ENCODE measurements around the gene KCNMA1.
"Not testable (repeated sequence)": the region's sequence is repeated elsewhere in the genome, so short reads cannot be mapped to it uniquely, and the experiment has no call there.

Gene KCNMA1

DNA sequence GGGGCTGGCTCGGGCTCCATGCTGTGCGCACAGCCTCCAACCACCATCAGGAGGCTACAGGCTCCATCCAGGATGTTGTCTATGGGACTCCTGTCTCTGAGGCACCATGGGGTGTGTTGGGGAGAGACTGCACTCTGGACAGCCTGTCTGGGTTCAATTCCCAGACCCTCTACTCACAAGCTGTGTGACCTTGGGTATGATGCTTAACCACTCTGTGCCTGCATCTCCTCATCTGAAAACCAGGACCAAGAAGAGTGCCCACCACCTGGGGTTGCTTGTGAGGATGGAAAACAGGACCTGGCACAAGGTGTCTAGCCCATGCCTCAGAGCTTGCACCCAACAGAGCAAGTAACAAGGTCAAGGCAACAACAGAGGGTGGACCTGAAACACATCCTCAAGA lies 109.8 kb downstream of the KCNMA1 start:
- DNase-seq: no peak

- DNase-seq: no peak
Measured at GRCh38 chr10:77526868-77527617, 110.6 kb downstream of the KCNMA1 start.

DNA sequence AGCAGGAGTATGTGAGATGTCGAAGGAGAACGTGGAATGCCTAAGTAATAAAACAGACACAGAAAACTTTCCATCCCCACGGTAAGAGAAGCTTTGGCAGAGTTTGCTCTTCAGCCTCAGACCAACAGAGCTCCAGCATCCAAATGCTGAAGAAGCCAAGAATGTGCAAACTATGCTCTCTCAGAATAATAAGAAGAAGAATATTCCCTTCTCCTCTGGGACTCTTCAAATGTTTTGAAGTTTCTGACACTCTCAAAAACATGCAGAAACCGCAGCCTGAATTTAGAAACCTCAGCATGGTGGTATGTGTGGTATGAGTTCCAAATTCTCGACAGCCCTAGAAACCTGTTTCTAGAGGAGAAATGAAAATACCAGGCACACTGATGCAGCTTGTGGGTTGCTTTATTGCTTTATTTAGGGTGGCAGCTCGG lies 113.3 kb downstream of the KCNMA1 start:
- DNase-seq: peak; percentile 96

DNA sequence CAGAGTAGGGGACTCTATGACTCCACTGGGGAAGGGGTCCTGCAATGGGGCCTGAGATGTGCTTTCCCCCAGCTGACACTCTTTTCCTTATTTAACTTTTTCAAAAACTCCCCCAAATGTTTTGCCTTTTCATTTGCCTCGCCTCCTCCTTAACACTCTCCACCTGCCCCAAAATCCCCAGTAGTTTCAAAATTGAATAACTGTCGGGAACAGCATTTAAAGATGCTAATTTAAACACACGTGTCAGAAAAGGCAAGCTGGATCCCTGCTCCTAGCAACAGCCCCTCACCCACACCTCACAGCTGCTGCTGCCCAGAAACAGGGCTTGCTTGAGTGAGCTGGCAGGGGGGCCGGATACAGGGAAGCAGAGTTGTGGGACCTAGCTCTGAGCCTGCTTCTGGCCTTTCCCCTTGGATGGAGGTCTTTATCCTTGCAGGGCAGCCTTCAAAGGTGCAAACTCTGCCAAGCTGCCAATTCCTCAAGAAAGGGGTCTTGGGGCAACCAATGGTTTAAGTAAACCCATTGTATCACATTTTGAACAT lies 115.3 kb downstream of the KCNMA1 start:
- no peak for DNase-seq

DNA sequence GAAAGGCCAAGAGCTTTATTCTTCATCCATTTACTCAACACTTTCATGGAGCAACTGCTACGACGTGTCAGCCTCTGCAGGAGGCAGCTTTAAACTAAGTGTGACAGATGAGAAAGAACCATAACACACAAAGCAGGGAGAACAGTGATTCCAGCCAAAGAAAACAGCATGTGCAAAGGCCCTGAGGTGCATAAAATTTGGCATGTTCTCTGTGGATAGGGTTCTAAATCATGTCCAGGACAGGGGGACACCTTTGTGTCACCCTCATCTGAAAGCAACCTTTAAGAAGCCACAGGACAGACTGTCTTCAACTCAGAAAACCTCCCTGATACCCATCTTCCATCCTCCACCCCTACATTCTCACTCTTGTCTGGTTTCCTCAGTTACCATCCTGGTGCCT lies 116.6 kb downstream of the KCNMA1 start:
- no peak for DNase-seq

DNA sequence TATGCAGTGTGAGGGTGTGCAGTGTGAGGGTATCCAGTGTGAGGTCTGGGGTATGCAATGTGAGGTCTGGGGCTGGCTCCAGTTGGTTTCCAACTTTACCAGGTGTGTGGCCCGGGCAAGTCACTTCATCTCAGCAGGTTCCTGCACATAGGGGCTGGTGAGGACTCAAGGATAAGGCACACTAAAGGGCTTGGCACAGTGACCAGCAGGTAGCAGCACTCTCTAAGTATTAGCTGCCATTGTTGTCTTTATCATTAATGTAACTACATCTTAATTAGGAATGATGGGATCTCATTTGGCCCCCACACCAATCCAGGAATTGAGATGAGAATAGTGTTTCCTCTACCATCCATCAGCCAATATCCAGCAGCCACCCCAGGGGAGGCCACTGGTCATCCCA lies 117.3 kb downstream of the KCNMA1 start:
- DNase-seq: no peak

DNA sequence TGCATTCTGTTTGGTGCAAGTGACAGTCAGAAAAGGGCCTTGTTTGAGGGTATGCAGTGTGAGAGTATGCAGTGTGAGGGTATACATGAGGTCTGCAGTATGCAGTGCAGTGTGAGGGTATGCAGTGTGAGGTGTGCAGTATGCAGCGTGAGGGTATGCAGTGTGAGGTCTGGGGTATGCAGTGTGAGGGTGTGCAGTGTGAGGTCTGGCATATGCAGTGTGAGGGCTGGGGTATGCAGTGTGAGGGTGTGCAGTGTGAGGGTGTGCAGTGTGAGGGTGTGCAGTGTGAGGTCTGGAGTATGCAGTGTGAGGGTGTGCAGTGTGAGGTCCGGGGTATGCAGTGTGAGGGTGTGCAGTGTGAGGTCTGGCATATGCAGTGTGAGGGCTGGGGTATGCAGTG lies 117.8 kb downstream of the KCNMA1 start:
- DNase-seq: not testable (repeated sequence)

DNA sequence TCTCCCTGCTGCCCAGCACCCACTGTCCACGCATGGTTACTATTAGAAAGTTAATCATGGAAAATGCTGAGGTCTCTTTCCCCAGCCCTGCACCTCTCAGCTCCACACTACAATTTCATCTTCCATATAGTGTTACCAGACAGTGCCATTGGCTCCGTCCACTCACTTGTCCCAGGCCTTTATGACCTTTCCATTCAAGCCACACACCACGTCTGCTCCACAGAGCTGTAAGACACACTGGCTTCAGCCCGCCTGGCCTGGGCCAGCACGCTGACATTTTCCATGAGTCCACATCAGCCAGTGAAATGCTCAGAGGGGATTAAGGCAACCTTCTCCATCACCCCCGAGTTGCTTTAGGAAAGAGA lies 118.7 kb downstream of the KCNMA1 start:
- no peak for DNase-seq

- no peak for DNase-seq
Measured at GRCh38 chr10:77518241-77518909, 119.2 kb downstream of the KCNMA1 start.

- no peak for DNase-seq
Measured at GRCh38 chr10:77516575-77516974, 121.0 kb downstream of the KCNMA1 start.

- no peak for DNase-seq
Measured at GRCh38 chr10:77514870-77515269, 122.7 kb downstream of the KCNMA1 start.

- DNase-seq: peak; percentile 92
Measured at GRCh38 chr10:77513781-77514331, 123.8 kb downstream of the KCNMA1 start.

GRCh38 chr10:77513220-77513619 lies 124.4 kb downstream of the KCNMA1 start:
- no peak for DNase-seq

- DNase-seq: peak; percentile 44
Measured at GRCh38 chr10:77512219-77512578, 125.4 kb downstream of the KCNMA1 start.

GRCh38 chr10:77511498-77512218 lies 126.0 kb downstream of the KCNMA1 start:
- peak; percentile 44 for DNase-seq

- DNase-seq: no peak
Measured at GRCh38 chr10:77510695-77511094, 126.9 kb downstream of the KCNMA1 start.

GRCh38 chr10:77510294-77510693 lies 127.3 kb downstream of the KCNMA1 start:
- DNase-seq: no peak

DNA sequence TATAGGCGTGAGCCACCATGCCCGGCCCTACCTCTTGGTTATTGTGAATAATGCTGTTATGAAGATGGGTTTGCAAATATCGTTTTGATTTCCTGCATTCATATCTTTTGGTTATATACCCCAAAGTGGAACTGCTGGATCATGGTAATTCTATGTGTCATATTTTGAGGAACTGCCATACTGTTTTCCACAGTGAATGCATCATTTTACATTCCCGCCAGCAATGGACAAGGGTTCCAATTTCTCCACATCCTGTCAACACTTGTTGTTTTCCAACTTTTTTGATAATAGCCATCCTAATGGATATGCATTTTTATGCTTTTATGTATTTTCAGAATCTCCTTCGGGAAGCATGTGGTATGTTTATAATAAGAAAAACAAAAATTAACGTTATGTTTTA lies 128.2 kb downstream of the KCNMA1 start:
- no peak for DNase-seq

GRCh38 chr10:77507291-77507880 lies 130.2 kb downstream of the KCNMA1 start:
- peak; percentile 61 for DNase-seq

DNA sequence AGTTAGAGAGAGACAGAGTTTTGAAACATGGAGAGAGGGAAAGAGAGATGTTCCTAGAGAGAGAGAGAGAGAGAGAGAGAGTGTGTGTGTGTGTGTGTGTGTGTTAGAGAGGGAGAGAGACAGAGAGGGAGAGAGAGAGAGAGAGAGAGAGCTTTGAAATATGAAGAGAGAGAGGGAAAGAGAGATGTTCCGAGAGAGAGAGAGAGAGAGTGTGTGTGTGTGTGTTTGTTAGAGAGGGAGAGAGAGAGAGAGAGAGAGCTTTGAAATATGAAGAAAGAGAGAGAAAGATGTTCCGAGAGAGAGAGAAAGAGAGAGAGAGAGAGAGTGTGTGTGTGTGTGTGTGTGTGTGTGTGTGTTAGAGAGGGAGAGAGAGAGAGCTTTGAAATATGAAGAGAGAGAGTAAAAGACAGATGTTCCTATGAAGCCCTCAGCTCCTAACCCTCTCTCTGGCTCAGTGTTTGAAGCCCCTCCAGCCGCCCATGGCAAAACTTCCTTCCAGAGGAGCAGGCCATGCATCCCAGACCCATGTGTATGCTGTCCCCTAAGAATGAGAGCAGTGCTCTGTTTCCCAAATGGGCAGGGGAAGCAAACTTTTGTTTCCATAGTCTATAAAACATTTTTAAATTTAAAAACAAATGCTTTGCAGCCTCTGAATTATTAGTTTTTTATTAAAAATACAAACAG lies 130.9 kb downstream of the KCNMA1 start:
- DNase-seq: no peak

DNA sequence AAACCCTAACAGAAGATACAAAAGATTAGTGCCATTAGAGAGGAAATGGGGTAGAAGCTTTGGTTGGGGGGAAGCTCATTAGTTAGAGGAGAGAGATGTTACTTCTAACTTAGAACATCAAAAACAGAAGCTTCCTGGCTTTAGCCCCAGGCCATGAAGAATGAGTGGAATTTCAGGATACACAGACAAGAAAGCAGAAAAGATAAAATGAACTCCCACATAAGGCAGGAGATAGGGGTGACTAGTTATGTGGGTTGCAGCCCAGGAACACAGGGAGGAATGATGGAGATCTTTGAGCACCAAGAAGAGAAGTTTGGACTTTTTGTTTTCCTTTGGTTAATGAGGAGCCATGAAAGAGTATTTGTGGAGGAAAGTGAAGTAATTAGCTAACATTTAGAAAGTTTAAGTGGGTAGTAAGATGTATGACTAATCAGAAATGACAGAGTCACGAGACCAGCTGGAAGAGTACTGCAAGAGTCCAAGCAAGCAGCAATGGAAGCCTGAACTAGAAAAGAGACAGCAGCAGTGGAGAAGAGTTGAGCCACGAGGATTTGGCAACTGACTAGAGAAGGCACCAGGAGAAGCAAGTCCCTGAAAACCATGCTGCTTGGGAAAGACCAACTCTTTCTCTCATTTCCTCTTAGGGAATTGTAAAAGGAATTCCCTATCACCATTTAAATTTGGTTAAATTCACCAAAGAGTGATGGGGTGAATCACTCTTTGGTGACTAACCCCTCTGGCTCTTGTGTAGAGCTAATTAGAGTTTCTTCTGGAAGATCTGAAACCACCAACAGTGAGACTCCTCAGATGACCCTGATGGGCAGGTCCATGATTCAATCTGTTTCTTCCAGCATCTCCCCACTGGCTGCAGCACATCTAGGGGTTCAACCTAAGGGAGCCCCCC lies 131.9 kb downstream of the KCNMA1 start:
- peak; percentile 96 for DNase-seq
